Measurements from ENCODE around the gene FLRT1.

GRCh38 chr11:64000740-64001483 is 34.8 kb upstream of the FLRT1 start:
- TF ChIP-seq CTCF (IDR thresholded peaks at IDR 0.05), result peak in 1 of 3 donors; percentile 1
- TF ChIP-seq POLR2A (IDR thresholded peaks at IDR 0.05), result no peak

All from ovary (tissue), 3 donors.